Raji (cell line): ENCODE measurements around the gene GANAB.

Experiments used
- POLR2A ChIP-seq: IDR thresholded peaks from 2 replicates; pipeline ENCODE4 v1.6.1; 2011; ENCODE audit warnings: low read depth, low read length, control low read depth; ENCODE audit not compliant: insufficient read depth

GANAB gene

GRCh38 chr11:62578541-62578940 is 67.9 kb downstream of the GANAB start:
- no peak for TF ChIP-seq POLR2A

- TF ChIP-seq POLR2A: no peak
These were observed 69.2 kb downstream of the GANAB start for GRCh38 chr11:62577046-62577714.

GRCh38 chr11:62575837-62576236 is 70.6 kb downstream of the GANAB start:
- TF ChIP-seq POLR2A: no peak

GRCh38 chr11:62575156-62575555 is 71.3 kb downstream of the GANAB start:
- TF ChIP-seq POLR2A: no peak
